AG10803 (cell line): ENCODE data around the gene ERVW-1.
"Not testable (repeated sequence)": the region's sequence is repeated elsewhere in the genome, so short reads cannot be mapped to it uniquely, and the experiment has no call there.

Source experiments
- DNase-seq: peaks from one replicate; pipeline ENCODE4 v3.0.0; 2010; ENCODE audit warnings: low read depth
- H3K4me3 ChIP-seq: 2 replicates; pipeline ENCODE4 v1.5.1; 2011; ENCODE audit warnings: mild to moderate bottlenecking, low read length, control low read depth
- CTCF ChIP-seq: conservative IDR thresholded peaks from 2 replicates; pipeline ENCODE4 v1.5.1; 2011; ENCODE audit warnings: mild to moderate bottlenecking, low read length, control low read depth, inconsistent platforms

The ERVW-1 gene

GRCh38 chr7:92503767-92504166, 26.0 kb upstream of the ERVW-1 start:
- no peak for DNase-seq
- H3K4me3 ChIP-seq = no peak overlapping the region
- TF ChIP-seq CTCF = no peak

GRCh38 chr7:92498557-92498956, 20.8 kb upstream of the ERVW-1 start:
- no peak for TF ChIP-seq CTCF
- no peak overlapping the region for H3K4me3 ChIP-seq
- DNase-seq = no peak

DNA sequence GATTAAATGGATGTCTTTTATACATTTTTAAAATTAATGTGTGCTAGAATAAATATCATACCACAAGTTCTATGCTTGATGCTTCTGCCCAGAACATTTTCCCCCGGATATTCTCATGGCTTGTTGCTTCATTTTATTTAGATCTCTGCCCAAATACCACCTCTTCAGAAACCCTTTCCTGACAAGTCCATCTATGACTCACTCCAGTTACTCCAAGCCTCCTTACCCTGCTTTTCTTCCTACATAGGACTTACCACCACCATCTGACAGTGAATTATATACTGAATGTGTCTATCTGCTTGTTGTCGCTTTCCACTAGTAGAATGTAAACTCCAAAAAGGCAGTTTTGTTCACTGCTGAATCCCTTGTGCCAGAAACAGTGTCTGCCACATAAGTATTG, 19.1 kb upstream of the ERVW-1 start:
- no peak overlapping the region for H3K4me3 ChIP-seq
- TF ChIP-seq CTCF = no peak
- DNase-seq = peak; percentile 4

GRCh38 chr7:92489634-92490033, 11.9 kb upstream of the ERVW-1 start:
- no peak for TF ChIP-seq CTCF
- H3K4me3 ChIP-seq = no peak overlapping the region
- DNase-seq = no peak

DNA sequence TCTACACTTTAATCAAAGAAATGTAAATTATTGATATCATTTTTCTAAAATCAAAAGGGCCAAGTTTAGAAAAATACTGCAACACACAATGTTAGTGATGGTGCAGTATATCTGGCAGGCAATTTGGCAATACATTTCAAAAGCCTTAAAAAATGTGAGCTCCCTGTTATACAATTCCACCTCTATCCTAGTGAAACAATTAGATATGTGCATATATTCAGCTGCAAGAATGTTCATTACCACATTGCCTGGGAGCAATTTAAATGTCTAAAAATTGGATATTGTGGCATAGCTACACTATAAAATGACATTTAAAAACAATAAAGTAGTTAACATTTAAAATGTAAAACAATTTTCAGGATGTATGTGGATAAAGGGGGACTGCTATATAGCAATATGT, 10.1 kb upstream of the ERVW-1 start:
- DNase-seq = no peak
- no peak overlapping the region for H3K4me3 ChIP-seq
- TF ChIP-seq CTCF = no peak

GRCh38 chr7:92485974-92486373, 8.2 kb upstream of the ERVW-1 start:
- DNase-seq = no peak
- H3K4me3 ChIP-seq = no peak overlapping the region
- no peak for TF ChIP-seq CTCF

- no peak for TF ChIP-seq CTCF
- H3K4me3 ChIP-seq = no peak overlapping the region
These were observed 7.6 kb upstream of the ERVW-1 start for GRCh38 chr7:92485267-92485892.

GRCh38 chr7:92484226-92484625, 6.5 kb upstream of the ERVW-1 start:
- H3K4me3 ChIP-seq = not testable (repeated sequence)

More at GRCh38 chr7:92485267-92485892, 7.6 kb upstream of the ERVW-1 start:
- DNase-seq = no peak

GRCh38 chr7:92483624-92484023, 5.9 kb upstream of the ERVW-1 start:
- not testable (repeated sequence) for H3K4me3 ChIP-seq, DNase-seq

More at GRCh38 chr7:92484226-92484625, 6.5 kb upstream of the ERVW-1 start:
- DNase-seq = not testable (repeated sequence)

DNA sequence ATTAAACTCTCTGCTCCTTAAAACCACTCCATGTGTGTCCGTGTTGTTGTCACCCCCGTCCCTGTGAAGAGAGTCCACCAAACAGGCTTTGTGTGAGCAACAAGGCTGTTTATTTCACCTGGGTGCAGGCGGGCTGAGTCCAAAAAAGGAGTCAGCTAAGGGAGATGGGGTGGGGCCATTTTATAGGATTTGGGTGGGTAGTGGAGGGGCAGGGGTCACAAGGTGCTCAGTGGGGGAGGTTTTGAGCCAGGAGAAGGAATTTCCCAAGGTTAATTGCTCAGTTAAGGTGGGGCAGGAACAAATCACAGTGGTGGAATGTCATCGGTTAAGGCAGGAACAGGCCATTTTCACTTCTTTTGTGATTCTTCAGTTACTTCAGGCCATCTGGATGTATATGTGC, 1.4 kb upstream of the ERVW-1 start:
- DNase-seq, H3K4me3 ChIP-seq: not testable (repeated sequence)
